Measurements from ENCODE around the gene PCYT2.

PCYT2 gene

GRCh38 chr17:81865733-81866439, 45.3 kb downstream of the PCYT2 start:
- TF ChIP-seq TCF12 (IDR thresholded peaks at IDR 0.05; ENCODE audit: low read depth) (0 out of 2 replicates have a peak, but pooled peaks have one; percentile 15), NFIC (IDR thresholded peaks at IDR 0.05) (0 out of 2 replicates have a peak, but pooled peaks have one; percentile 19), EP300 (IDR thresholded peaks at IDR 0.05; ENCODE audit: borderline replicate concordance) (no peak)

- TF ChIP-seq REST (IDR thresholded peaks at IDR 0.05; ENCODE audit: low read depth): no peak
- no peak for TF ChIP-seq EP300 (IDR thresholded peaks at IDR 0.05; ENCODE audit: borderline replicate concordance)
Measured at GRCh38 chr17:81865358-81865732, 45.9 kb downstream of the PCYT2 start.

- no peak for TF ChIP-seq REST (IDR thresholded peaks at IDR 0.05; ENCODE audit: low read depth)
- no peak for TF ChIP-seq NFIC (IDR thresholded peaks at IDR 0.05)
- TF ChIP-seq EP300 (IDR thresholded peaks at IDR 0.05; ENCODE audit: borderline replicate concordance): no peak
Measured at GRCh38 chr17:81863833-81864768, 47.1 kb downstream of the PCYT2 start.

- TF ChIP-seq CEBPB (IDR thresholded peaks at IDR 0.05) (no peak), ZBTB7A (IDR thresholded peaks at IDR 0.05; ENCODE audit: low read depth) (no peak), USF1 (IDR thresholded peaks at IDR 0.05) (no peak), TCF12 (IDR thresholded peaks at IDR 0.05; ENCODE audit: low read depth) (no peak), YY1 (IDR thresholded peaks at IDR 0.05; ENCODE audit: low read depth) (no peak), EGR1 (IDR thresholded peaks at IDR 0.05) (no peak), MAX (IDR thresholded peaks at IDR 0.05) (no peak)
Measured at GRCh38 chr17:81863123-81863675, 48.0 kb downstream of the PCYT2 start.

- TF ChIP-seq FOXM1 (IDR thresholded peaks at IDR 0.05; ENCODE audit: borderline replicate concordance, low read depth) (peak; percentile 50; the same call in 1 of the 2 replicates), TEAD4 (IDR thresholded peaks at IDR 0.05) (peak; percentile 6; the same call in 1 of the 2 replicates), NFIC (IDR thresholded peaks at IDR 0.05) (0 out of 2 replicates have a peak, but pooled peaks have one; percentile 5), USF1 (IDR thresholded peaks at IDR 0.05) (peak; percentile 37; the same call in 1 of the 2 replicates), CREB1 (IDR thresholded peaks at IDR 0.05; ENCODE audit: low read depth) (peak; percentile 75; the same call in 1 of the 2 replicates), TCF12 (IDR thresholded peaks at IDR 0.05; ENCODE audit: low read depth) (no peak; the same call in none of the 2 replicates), REST (IDR thresholded peaks at IDR 0.05; ENCODE audit: low read depth) (no peak), YY1 (IDR thresholded peaks at IDR 0.05; ENCODE audit: low read depth) (peak; percentile 82), EP300 (IDR thresholded peaks at IDR 0.05; ENCODE audit: borderline replicate concordance) (no peak), RAD21 (IDR thresholded peaks at IDR 0.05; ENCODE audit: low read depth) (no peak), MAX (IDR thresholded peaks at IDR 0.05) (peak; percentile 87), CEBPB (IDR thresholded peaks at IDR 0.05) (peak; percentile 78; the same call in 1 of the 2 replicates), TAF1 (IDR thresholded peaks at IDR 0.05; ENCODE audit: low read depth) (peak; percentile 93), ZBTB7A (IDR thresholded peaks at IDR 0.05; ENCODE audit: low read depth) (peak; percentile 91; the same call in 1 of the 2 replicates), EGR1 (IDR thresholded peaks at IDR 0.05) (no peak; the same call in 1 of the 2 replicates)
Measured at GRCh38 chr17:81860756-81861568, 50.2 kb downstream of the PCYT2 start.

Data from Ishikawa (cell line).